Smooth muscle cell (in vitro differentiated cells): ENCODE data around the gene ZFP3. TPM values are rescaled to one million over a fixed set of nuclear protein-coding genes. Genes with fewer than 3 reads are reported as not detected.
A peak's percentile ranks its signal among the peaks of the same experiment; 100 is the strongest.
"Not testable (repeated sequence)": the region's sequence is repeated elsewhere in the genome, so short reads cannot be mapped to it uniquely, and the experiment has no call there.

ENCODE experiments used
- DNase-seq: peaks from one replicate; lab custom pipeline; 2025; ENCODE audit not compliant: unreplicated experiment; lab: John Stamatoyannopoulos, UW
- H2AFZ ChIP-seq: fragments of 200-600 bp; sonication (generic); 2 replicates; pipeline ENCODE4 v1.6.0; 2016; ENCODE audit warnings: antibody characterized with exemption, low read depth, mild to moderate bottlenecking
- H3F3A ChIP-seq: fragments of 200-600 bp; sonication (generic); 2 replicates; pipeline ENCODE4 v1.6.0; 2017; ENCODE audit warnings: antibody characterized with exemption, low read depth
- H3K27ac ChIP-seq: fragments of 200-600 bp; sonication (generic); 2 replicates; pipeline ENCODE4 v1.5.1; 2016; ENCODE audit warnings: low read depth, mild to moderate bottlenecking
- H3K27me3 ChIP-seq: fragments of 200-600 bp; sonication (generic); 2 replicates; pipeline ENCODE4 v1.6.1; 2016; ENCODE audit warnings: low read depth, mild to moderate bottlenecking
- H3K36me3 ChIP-seq: fragments of 200-600 bp; sonication (generic); 2 replicates; pipeline ENCODE4 v1.5.1; 2016; ENCODE audit warnings: low read depth
- H3K4me1 ChIP-seq: fragments of 200-600 bp; sonication (generic); 2 replicates; pipeline ENCODE4 v1.5.1; 2016; ENCODE audit warnings: low read depth
- H3K4me2 ChIP-seq: fragments of 200-600 bp; sonication (generic); 2 replicates; pipeline ENCODE4 v1.6.0; 2016; ENCODE audit warnings: mild to moderate bottlenecking
- H3K4me3 ChIP-seq: fragments of 200-600 bp; sonication (generic); 2 replicates; pipeline ENCODE4 v1.5.1; 2016; ENCODE audit warnings: mild to moderate bottlenecking
- H3K79me2 ChIP-seq: fragments of 200-600 bp; sonication (generic); 2 replicates; pipeline ENCODE4 v1.6.0; 2016; ENCODE audit warnings: low read depth, mild to moderate bottlenecking
- H3K9ac ChIP-seq: fragments of 200-600 bp; sonication (generic); 2 replicates; pipeline ENCODE4 v1.6.0; 2016; ENCODE audit warnings: low read depth
- H3K9me3 ChIP-seq: fragments of 200-600 bp; sonication (generic); replicated peaks from 2 replicates; pipeline ENCODE4 v1.5.1; 2016; ENCODE audit warnings: low read depth
- H4K20me1 ChIP-seq: fragments of 200-600 bp; sonication (generic); 2 replicates; pipeline ENCODE4 v1.6.0; 2016; ENCODE audit warnings: low read depth
- CTCF ChIP-seq: fragments of 200-600 bp; sonication (generic); IDR thresholded peaks from 2 replicates; pipeline ENCODE4 v1.5.1; 2017; ENCODE audit warnings: borderline replicate concordance, mild to moderate bottlenecking, antibody characterized with exemption; ENCODE audit not compliant: insufficient read depth, poor library complexity, severe bottlenecking
- WGBS: methylation state at CpG from one replicate; pipeline ENCODE4 v1.1.7; 2016; ENCODE audit warnings: low lambda C conversion rate; 5-methylcytosine and 5-hydroxymethylcytosine counted together
- polyA plus RNA-seq: library from polyadenylated mRNA; unstranded; fragments of >200 nt; fragmentation: Nextera tagmentation; extraction: Ambion mirVana; gene quantifications from 2 replicates; pipeline ENCODE4 v1.2.1, GENCODE V29; 2016
- total RNA-seq: library from RNA; depleted of rRNA; stranded (reverse); fragments of >200 nt; gene quantifications from 2 replicates; pipeline ENCODE4 v1.2.3, GENCODE V29; 2014

The ZFP3 gene
- total RNA-seq (0.22 and 0.27 TPM in 2 replicates), polyA plus RNA-seq (0.13 and 0.56 TPM in 2 replicates)

- peak within 1 kb of the TSS; percentile 57 for H3K4me2 ChIP-seq
- H4K20me1 ChIP-seq, result no peaks in the 10 kb centered on the region
- 41% methylated on average over 69 of the region's 75 CpGs for WGBS
- H3K4me3 ChIP-seq, result peak within 1 kb of the TSS; percentile 32
- H3F3A ChIP-seq, result no peaks in the 10 kb centered on the region
- H3K4me1 ChIP-seq, result no peaks in the 10 kb centered on the region
- no peak within 1 kb of the TSS for H3K9ac ChIP-seq
- DNase-seq, result no peak
- H3K9me3 ChIP-seq, result no peaks in the 10 kb centered on the region
- H2AFZ ChIP-seq, result no peak within 1 kb of the TSS
- no peak for TF ChIP-seq CTCF
- no peak within 1 kb of the TSS for H3K27ac ChIP-seq
- H3K79me2 ChIP-seq, result no peaks in the 10 kb centered on the region
- H3K27me3 ChIP-seq, result no peaks in the 10 kb centered on the region
- no peaks in the 10 kb centered on the region for H3K36me3 ChIP-seq
These were observed at the start of gene ZFP3 for GRCh38 chr17:5078106-5079028. Gene ZFP3, plus strand, starts transcription at chr17:5078467. Its CDS starts 13,038 bp downstream, at chr17:5091505.

- H3K27ac ChIP-seq, H2AFZ ChIP-seq, H3K4me1 ChIP-seq, H3K79me2 ChIP-seq, H3K4me3 ChIP-seq, H4K20me1 ChIP-seq, H3K9me3 ChIP-seq, H3K36me3 ChIP-seq, DNase-seq, H3F3A ChIP-seq, H3K4me2 ChIP-seq, H3K9ac ChIP-seq: not testable (repeated sequence)
- 100% methylated on average over 2 of the region's 2 CpGs for WGBS
- peaks cover 17% of the 10 kb centered on the region for H3K27me3 ChIP-seq
These were observed 48.1 kb upstream of the ZFP3 start for GRCh38 chr17:5030168-5030567.

- Histone ChIP-seq H3K36me3 (no peaks in the 10 kb centered on the region), H3K4me3 (peak overlapping the region; percentile 53), H3K27me3 (peaks cover 21% of the 10 kb centered on the region), H3K9ac (peak overlapping the region; percentile 13), H2AFZ (peak overlapping the region; percentile 67), H3K79me2 (no peaks in the 10 kb centered on the region), H3F3A (no peaks in the 10 kb centered on the region), H3K9me3 (no peaks in the 10 kb centered on the region), H4K20me1 (no peaks in the 10 kb centered on the region), H3K4me1 (no peaks in the 10 kb centered on the region), H3K4me2 (peak overlapping the region; percentile 83), H3K27ac (peak overlapping the region; percentile 35)
- peak; percentile 68 for DNase-seq
- TF ChIP-seq CTCF, result peak; percentile 71
- 7% methylated on average over 37 of the region's 48 CpGs for whole genome bisulfite sequencing
These were observed 46.7 kb upstream of the ZFP3 start for GRCh38 chr17:5031365-5032082.

- TF ChIP-seq CTCF, result no peak
- Histone ChIP-seq H3K9ac (no peak overlapping the region), H3F3A (no peaks in the 10 kb centered on the region), H2AFZ (no peak overlapping the region), H4K20me1 (no peaks in the 10 kb centered on the region), H3K4me3 (no peak overlapping the region), H3K27me3 (peaks cover 21% of the 10 kb centered on the region), H3K4me1 (no peaks in the 10 kb centered on the region), H3K27ac (no peak overlapping the region), H3K9me3 (no peaks in the 10 kb centered on the region), H3K4me2 (no peak overlapping the region), H3K36me3 (no peaks in the 10 kb centered on the region), H3K79me2 (no peaks in the 10 kb centered on the region)
- no peak for DNase-seq
- WGBS, result 95% methylated on average over 6 of the region's 6 CpGs
These were observed 45.4 kb upstream of the ZFP3 start for GRCh38 chr17:5032865-5033264.
